Type B pancreatic cell (in vitro differentiated cells): Measurements from ENCODE around the gene HEATR5A. TPM values are rescaled to one million over a fixed set of nuclear protein-coding genes. Genes with fewer than 3 reads are reported as not detected.
A peak's percentile ranks its signal among the peaks of the same experiment; 100 is the strongest.

Experiments used
- DNase-seq: peaks from one replicate; pipeline ENCODE4 v3.0.0; 2021; ENCODE audit warnings: mixed read lengths; ENCODE audit not compliant: unreplicated experiment; ENCODE audit errors: extremely low spot score
- H3K27ac Mint-ChIP-seq: 2 replicates; pipeline ENCODE4 v1.8.0; 2021; ENCODE audit warnings: mild to moderate bottlenecking, mixed read lengths
- H3K27me3 Mint-ChIP-seq: 2 replicates; pipeline ENCODE4 v1.8.0; 2021; ENCODE audit warnings: mixed read lengths
- H3K36me3 Mint-ChIP-seq: 2 replicates; pipeline ENCODE4 v1.8.0; 2021; ENCODE audit warnings: mixed read lengths
- H3K4me1 Mint-ChIP-seq: one replicate; pipeline ENCODE4 v1.8.0; 2021; ENCODE audit warnings: mixed read lengths; ENCODE audit not compliant: unreplicated experiment
- H3K4me3 Mint-ChIP-seq: 2 replicates; pipeline ENCODE4 v1.8.0; 2021; ENCODE audit warnings: mild to moderate bottlenecking, mixed read lengths
- H3K9me3 Mint-ChIP-seq: 2 replicates; pipeline ENCODE4 v1.8.0; 2021; ENCODE audit warnings: mixed read lengths
- CTCF ChIP-seq: fragments of 200-600 bp; sonication (generic); conservative IDR thresholded peaks from 2 replicates; pipeline ENCODE4 v1.5.0; 2021; ENCODE audit warnings: antibody characterized with exemption, mild to moderate bottlenecking
- total RNA-seq: library from RNA; stranded (reverse); gene quantifications from 2 replicates; pipeline ENCODE4 v1.2.1, GENCODE V29; 2021; ENCODE audit warnings: low replicate concordance

The HEATR5A gene
- total RNA-seq, 1 donor from 2014 or later, result 26.3 TPM

GRCh38 chr14:31291210-31291609 is 129.1 kb downstream of the HEATR5A start:
- H3K36me3 Mint-ChIP-seq, result no peaks in the 10 kb centered on the region
- no peak overlapping the region for H3K27ac Mint-ChIP-seq
- no peak for DNase-seq
- no peaks in the 10 kb centered on the region for H3K27me3 Mint-ChIP-seq
- H3K9me3 Mint-ChIP-seq, result no peaks in the 10 kb centered on the region
- TF ChIP-seq CTCF, result no peak
- H3K4me1 Mint-ChIP-seq, result no peaks in the 10 kb centered on the region
- no peak overlapping the region for H3K4me3 Mint-ChIP-seq

GRCh38 chr14:31287294-31287972 is 132.9 kb downstream of the HEATR5A start:
- H3K4me1 Mint-ChIP-seq, result no peaks in the 10 kb centered on the region
- DNase-seq, result no peak
- no peak for TF ChIP-seq CTCF
- no peaks in the 10 kb centered on the region for H3K27me3 Mint-ChIP-seq
- no peak overlapping the region for H3K27ac Mint-ChIP-seq
- H3K9me3 Mint-ChIP-seq, result no peaks in the 10 kb centered on the region
- H3K4me3 Mint-ChIP-seq, result no peak overlapping the region
- H3K36me3 Mint-ChIP-seq, result no peaks in the 10 kb centered on the region

GRCh38 chr14:31286456-31287293 is 133.7 kb downstream of the HEATR5A start:
- DNase-seq, result no peak
- Mint-ChIP-seq H3K36me3 (no peaks in the 10 kb centered on the region), H3K27me3 (no peaks in the 10 kb centered on the region), H3K9me3 (no peaks in the 10 kb centered on the region), H3K27ac (no peak overlapping the region), H3K4me1 (no peaks in the 10 kb centered on the region), H3K4me3 (no peak overlapping the region)
- TF ChIP-seq CTCF, result peak; percentile 66

- H3K27ac Mint-ChIP-seq, result no peak overlapping the region
Observed at GRCh38 chr14:31283578-31284252, 136.6 kb downstream of the HEATR5A start.

GRCh38 chr14:31283153-31283552 is 137.2 kb downstream of the HEATR5A start:
- H3K36me3 Mint-ChIP-seq, result no peaks in the 10 kb centered on the region
- peaks cover 4% of the 10 kb centered on the region for H3K9me3 Mint-ChIP-seq
- TF ChIP-seq CTCF, result no peak
- no peak overlapping the region for H3K4me3 Mint-ChIP-seq
- no peak for DNase-seq
- no peak overlapping the region for H3K27ac Mint-ChIP-seq
- H3K27me3 Mint-ChIP-seq, result no peaks in the 10 kb centered on the region
- no peaks in the 10 kb centered on the region for H3K4me1 Mint-ChIP-seq

More at GRCh38 chr14:31283578-31284252, 136.6 kb downstream of the HEATR5A start:
- DNase-seq, result no peak
- Mint-ChIP-seq H3K36me3 (no peaks in the 10 kb centered on the region), H3K4me1 (no peaks in the 10 kb centered on the region), H3K4me3 (no peak overlapping the region), H3K9me3 (peaks cover 4% of the 10 kb centered on the region), H3K27me3 (no peaks in the 10 kb centered on the region)
- TF ChIP-seq CTCF, result no peak
